Measurements from ENCODE around the gene DNAJC7. TPM values are rescaled to one million over a fixed set of nuclear protein-coding genes. Genes with fewer than 3 reads are reported as not detected.

The DNAJC7 gene
- total and polyA plus RNA-seq, 7 donors = 66.3 to 142 (median 86.3) TPM

DNA sequence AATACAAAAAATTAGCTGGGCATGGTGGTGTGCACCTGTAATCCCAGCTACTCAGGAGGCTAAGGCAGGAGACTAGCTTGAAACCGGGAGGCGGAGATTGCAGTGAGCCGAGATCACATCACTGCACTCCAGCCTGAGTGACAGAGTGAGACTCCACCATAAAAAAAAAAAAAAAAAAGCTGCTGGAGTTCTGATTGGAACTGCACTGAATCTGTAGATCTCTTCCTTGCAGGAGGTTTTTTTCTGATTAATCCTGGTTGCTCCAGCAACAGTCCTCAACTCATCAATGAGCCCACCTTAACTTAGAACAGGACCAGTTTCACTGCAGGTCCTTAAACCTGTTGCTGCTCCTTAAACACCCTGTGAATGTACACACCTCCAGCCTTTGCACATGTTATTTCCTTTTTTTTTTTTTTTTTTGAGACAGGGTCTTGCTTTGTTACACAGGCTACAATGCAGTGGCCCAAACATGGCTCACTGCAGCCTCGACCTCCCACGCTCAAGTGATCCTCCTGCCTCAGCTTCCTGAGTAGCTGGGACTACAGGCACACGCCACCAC is 88.5 kb downstream of the DNAJC7 start:
- Histone ChIP-seq H3K27me3 (ENCODE audit: insufficient read depth in 3 of 3, low read length in 2 of 3) (no peaks in the 10 kb centered on the region), H3K36me3 (ENCODE audit: insufficient read depth in 1 of 2, low read depth in 1 of 2) (no peaks in the 10 kb centered on the region), H3K4me1 (peaks cover 7% of the 10 kb centered on the region), H3K4me3 (no peak overlapping the region), H3K9me3 (no peaks in the 10 kb centered on the region), H3K27ac (peak overlapping the region; percentile 90)
- WGBS, 3 donors = 74 to 86% (median 76%) methylated on average over 6 of the region's 6 CpGs
- DNase-seq = no peak
- intact Hi-C loops (cut with DNase I) = no loop called here
- TF ChIP-seq, protein P1, sequence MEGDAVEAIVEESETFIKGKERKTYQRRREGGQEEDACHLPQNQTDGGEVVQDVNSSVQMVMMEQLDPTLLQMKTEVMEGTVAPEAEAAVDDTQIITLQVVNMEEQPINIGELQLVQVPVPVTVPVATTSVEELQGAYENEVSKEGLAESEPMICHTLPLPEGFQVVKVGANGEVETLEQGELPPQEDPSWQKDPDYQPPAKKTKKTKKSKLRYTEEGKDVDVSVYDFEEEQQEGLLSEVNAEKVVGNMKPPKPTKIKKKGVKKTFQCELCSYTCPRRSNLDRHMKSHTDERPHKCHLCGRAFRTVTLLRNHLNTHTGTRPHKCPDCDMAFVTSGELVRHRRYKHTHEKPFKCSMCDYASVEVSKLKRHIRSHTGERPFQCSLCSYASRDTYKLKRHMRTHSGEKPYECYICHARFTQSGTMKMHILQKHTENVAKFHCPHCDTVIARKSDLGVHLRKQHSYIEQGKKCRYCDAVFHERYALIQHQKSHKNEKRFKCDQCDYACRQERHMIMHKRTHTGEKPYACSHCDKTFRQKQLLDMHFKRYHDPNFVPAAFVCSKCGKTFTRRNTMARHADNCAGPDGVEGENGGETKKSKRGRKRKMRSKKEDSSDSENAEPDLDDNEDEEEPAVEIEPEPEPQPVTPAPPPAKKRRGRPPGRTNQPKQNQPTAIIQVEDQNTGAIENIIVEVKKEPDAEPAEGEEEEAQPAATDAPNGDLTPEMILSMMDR (IDR thresholded peaks at IDR 0.05) = no peak
- no peak for ATAC-seq

Other genes starting within 250 kb of the DNAJC7 start
- 10 to 100 TPM; 19.4 to 55.0 (median 43.5) TPM for gene JUP, start 230.7 kb downstream of the DNAJC7 start, total RNA-seq
- 10 to 100 TPM in 2 of 3 donors, 1 to 10 TPM in 1; 9.4 to 30.3 (median 25.8) TPM for gene JUP, start 230.7 kb downstream of the DNAJC7 start, polyA plus RNA-seq
- gene P3H4, start 205.5 kb downstream of the DNAJC7 start, total RNA-seq = 1 to 10 TPM; 1.7 to 3.4 (median 2.5) TPM
- gene P3H4, start 205.5 kb downstream of the DNAJC7 start, polyA plus RNA-seq = 1 to 10 TPM in 2 of 3 donors, under 1 TPM in 1; 0.58 to 1.5 (median 1.4) TPM
- gene FKBP10, start 204.4 kb downstream of the DNAJC7 start, total RNA-seq = 1 to 10 TPM; 5.4 to 9.5 (median 6.8) TPM
- gene FKBP10, start 204.4 kb downstream of the DNAJC7 start, polyA plus RNA-seq = 1 to 10 TPM; 3.9 to 5.8 (median 4.7) TPM
- 10 to 100 TPM; 12.2 to 19.3 (median 17.7) TPM for gene NT5C3B, start 181.2 kb downstream of the DNAJC7 start, total RNA-seq
- gene NT5C3B, start 181.2 kb downstream of the DNAJC7 start, polyA plus RNA-seq = 10 to 100 TPM; 18.3 to 27.5 (median 22.5) TPM
- not detected for gene KLHL10, start 179.6 kb downstream of the DNAJC7 start, total RNA-seq
- under 1 TPM in 1 of 3 donors, not detected in 2; 0.04 TPM for gene KLHL10, start 179.6 kb downstream of the DNAJC7 start, polyA plus RNA-seq
- gene KLHL11, start 152.0 kb downstream of the DNAJC7 start, total RNA-seq = 1 to 10 TPM; 2.1 to 3.4 (median 2.5) TPM
- gene KLHL11, start 152.0 kb downstream of the DNAJC7 start, polyA plus RNA-seq = 1 to 10 TPM; 1.1 to 6.1 (median 1.4) TPM
- gene ACLY, start 98.5 kb downstream of the DNAJC7 start, total RNA-seq = 10 to 100 TPM; 18.6 to 24.1 (median 21.5) TPM
- gene ACLY, start 98.5 kb downstream of the DNAJC7 start, polyA plus RNA-seq = 10 to 100 TPM; 10.5 to 20.5 (median 17.9) TPM
- gene ODAD4, start 86.8 kb downstream of the DNAJC7 start, total RNA-seq = under 1 TPM in 2 of 4 donors, not detected in 2; 0.17 to 0.32 TPM
- under 1 TPM; 0.31 to 0.99 (median 0.63) TPM for gene ODAD4, start 86.8 kb downstream of the DNAJC7 start, polyA plus RNA-seq
- 10 to 100 TPM; 21.0 to 26.8 (median 22.9) TPM for gene CNP, start 50.6 kb downstream of the DNAJC7 start, total RNA-seq
- 10 to 100 TPM; 17.6 to 22.6 (median 21.2) TPM for gene CNP, start 50.6 kb downstream of the DNAJC7 start, polyA plus RNA-seq
- gene NKIRAS2, start 2.7 kb upstream of the DNAJC7 start, total RNA-seq = 10 to 100 TPM; 35.0 to 46.8 (median 39.4) TPM
- 10 to 100 TPM; 41.5 to 81.1 (median 43.1) TPM for gene NKIRAS2, start 2.7 kb upstream of the DNAJC7 start, polyA plus RNA-seq
- gene C17orf113, start 33.2 kb upstream of the DNAJC7 start, total RNA-seq = 1 to 10 TPM in 2 of 4 donors, under 1 TPM in 2; 0.56 to 1.2 (median 0.82) TPM
- gene C17orf113, start 33.2 kb upstream of the DNAJC7 start, polyA plus RNA-seq = under 1 TPM; 0.08 to 0.22 (median 0.12) TPM
- 1 to 10 TPM in 3 of 4 donors, under 1 TPM in 1; 0.50 to 9.2 (median 1.1) TPM for gene ZNF385C, start 81.0 kb upstream of the DNAJC7 start, total RNA-seq
- under 1 TPM; 0.22 to 0.36 (median 0.32) TPM for gene ZNF385C, start 81.0 kb upstream of the DNAJC7 start, polyA plus RNA-seq
- 1 to 10 TPM; 2.0 to 4.2 (median 3.1) TPM for gene DHX58, start 95.3 kb upstream of the DNAJC7 start, total RNA-seq
- 1 to 10 TPM; 1.3 to 2.8 (median 2.0) TPM for gene DHX58, start 95.3 kb upstream of the DNAJC7 start, polyA plus RNA-seq
- 10 to 100 TPM; 12.3 to 35.3 (median 20.0) TPM for gene KAT2A, start 103.9 kb upstream of the DNAJC7 start, total RNA-seq
- 10 to 100 TPM; 20.9 to 23.5 (median 21.2) TPM for gene KAT2A, start 103.9 kb upstream of the DNAJC7 start, polyA plus RNA-seq
- gene HSPB9, start 105.4 kb upstream of the DNAJC7 start, total RNA-seq = under 1 TPM in 1 of 4 donors, not detected in 3; 0.43 TPM
- under 1 TPM in 2 of 3 donors, not detected in 1; 0.03 to 0.53 TPM for gene HSPB9, start 105.4 kb upstream of the DNAJC7 start, polyA plus RNA-seq
- gene RAB5C, start 137.6 kb upstream of the DNAJC7 start, total RNA-seq = 10 to 100 TPM; 27.3 to 43.2 (median 38.7) TPM
- gene RAB5C, start 137.6 kb upstream of the DNAJC7 start, polyA plus RNA-seq = 10 to 100 TPM; 41.5 to 70.9 (median 60.0) TPM
- gene KCNH4, start 163.7 kb upstream of the DNAJC7 start, total RNA-seq = under 1 TPM in 3 of 4 donors, not detected in 1; 0.08 to 0.17 (median 0.11) TPM
- under 1 TPM in 2 of 3 donors, not detected in 1; 0.01 to 0.03 TPM for gene KCNH4, start 163.7 kb upstream of the DNAJC7 start, polyA plus RNA-seq
- gene HCRT, start 168.0 kb upstream of the DNAJC7 start, total RNA-seq = not detected
- gene HCRT, start 168.0 kb upstream of the DNAJC7 start, polyA plus RNA-seq = not detected
- gene GHDC, start 177.1 kb upstream of the DNAJC7 start, total RNA-seq = 1 to 10 TPM; 4.7 to 9.4 (median 7.0) TPM
- gene GHDC, start 177.1 kb upstream of the DNAJC7 start, polyA plus RNA-seq = 10 to 100 TPM in 1 of 3 donors, 1 to 10 TPM in 2; 6.8 to 11.5 (median 8.8) TPM

Measured in psoas muscle (tissue), 8 donors.